Panc1 (cell line): ENCODE data around the gene THUMPD1. TPM values are rescaled to one million over a fixed set of nuclear protein-coding genes. Genes with fewer than 3 reads are reported as not detected.

ENCODE experiments used
- ATAC-seq: fragments of 200-7000 bp; cut with Tn5 transposase; 2 replicates; pipeline ENCODE4 v1.9.1; 2020; ENCODE audit warnings: mild to moderate bottlenecking, moderate library complexity
- BruUV-seq: library from RNA; stranded (reverse); fragments of 400-500 nt; replicated peaks from 2 replicates; lab custom pipeline; 2021; lab: Mats Ljungman, UMichigan
- CTCF ChIA-PET: fragments of 300-600 bp; sonication (Branson Sonifier 250); formaldehyde crosslinking; loops from one replicate; lab custom pipeline; 2022; ENCODE audit warnings: antibody characterized with exemption; lab: Charles Lee
- POLR2A ChIA-PET: fragments of 300-600 bp; sonication (Branson Sonifier 250); formaldehyde crosslinking; loops from one replicate; lab custom pipeline; 2022; ENCODE audit warnings: antibody characterized with exemption; lab: Charles Lee
- DNase-seq: peaks from one replicate; pipeline ENCODE4 v3.0.0-alpha.2; 2010; ENCODE audit warnings: low read depth, low spot score
- H3K27ac ChIP-seq: 2 replicates; pipeline ENCODE4 v1.5.1; 2011; ENCODE audit warnings: mild to moderate bottlenecking, low read length, inconsistent platforms
- H3K27me3 ChIP-seq: fragments of 200-500 bp; sonication (Bioruptor generic); 2 replicates; pipeline ENCODE4 v1.6.0; 2014; ENCODE audit warnings: low read length, inconsistent platforms; ENCODE audit not compliant: control insufficient read depth, insufficient read depth
- H3K36me3 ChIP-seq: fragments of 200-500 bp; sonication (Bioruptor generic); 2 replicates; pipeline ENCODE4 v1.5.1; 2014; ENCODE audit warnings: inconsistent platforms, mild to moderate bottlenecking, low read length, moderate library complexity; ENCODE audit not compliant: control insufficient read depth, insufficient read depth
- H3K4me1 ChIP-seq: 2 replicates; pipeline ENCODE4 v1.5.1; 2011; ENCODE audit warnings: inconsistent platforms, mild to moderate bottlenecking, low read length, moderate library complexity; ENCODE audit not compliant: control insufficient read depth, insufficient read depth
- H3K4me3 ChIP-seq, 2 experiments: 2 replicates each; pipeline ENCODE4 v1.5.1; 2011 to 2012; ENCODE audit warnings: low read depth in 2 of 2, low read length in 2 of 2, mild to moderate bottlenecking in 2 of 2, inconsistent platforms in 1 of 2, moderate library complexity in 1 of 2
- H3K9me3 ChIP-seq: fragments of 200-500 bp; sonication (Bioruptor generic); 2 replicates; pipeline ENCODE4 v1.5.1; 2014; ENCODE audit warnings: low read depth, mild to moderate bottlenecking, inconsistent platforms, low read length, moderate library complexity; ENCODE audit not compliant: control insufficient read depth, insufficient read depth
- CTCF ChIP-seq: fragments of 450-650 bp; IDR thresholded peaks from 2 replicates; pipeline ENCODE4 v1.5.1; 2017; ENCODE audit warnings: mild to moderate bottlenecking
- POLR2AphosphoS5 ChIP-seq: IDR thresholded peaks from 2 replicates; pipeline ENCODE4 v1.6.1; 2012; ENCODE audit warnings: mild to moderate bottlenecking, low read depth, low read length, moderate library complexity
- SIN3A ChIP-seq: IDR thresholded peaks from 2 replicates; pipeline ENCODE4 v1.6.1; 2012; ENCODE audit warnings: low read depth, mild to moderate bottlenecking, low read length, moderate library complexity, borderline replicate concordance; ENCODE audit not compliant: insufficient read depth
- TCF7L2 ChIP-seq: IDR thresholded peaks from 2 replicates; pipeline ENCODE4 v1.6.1; 2011; ENCODE audit warnings: mild to moderate bottlenecking, low read depth, low read length, inconsistent platforms
- in situ Hi-C: cut with HindIII; loops from 2 replicates; pipeline ENCODE4 v1.10.0; 2016; ENCODE audit warnings: low sequenced_read_pairs, low pct_unique_long_range_greater_than_20kb
- intact Hi-C: fragments of 100-400 bp; cut with micrococcal nuclease; formaldehyde crosslinking; loops from one replicate; pipeline ENCODE4 v1.10.0; 2022; ENCODE audit not compliant: unreplicated experiment
- total RNA-seq: library from RNA; stranded (reverse); gene quantifications from one replicate; pipeline ENCODE4 v1.2.1, GENCODE V29; 2021; ENCODE audit not compliant: unreplicated experiment
- TF ChIP-seq, protein P1 (sequence below), 2 experiments: IDR thresholded peaks; 2 replicates each; pipeline ENCODE4 v1.6.1; 2011 to 2012; ENCODE audit warnings: low read depth in 2 of 2, control low read depth in 1 of 2, low read length in 1 of 2, mild to moderate bottlenecking in 1 of 2, moderate library complexity in 1 of 2; ENCODE audit not compliant: insufficient read depth in 1 of 2

The THUMPD1 gene
- total RNA-seq, 1 experiment from 2014 or later: 36.2 TPM

DNA sequence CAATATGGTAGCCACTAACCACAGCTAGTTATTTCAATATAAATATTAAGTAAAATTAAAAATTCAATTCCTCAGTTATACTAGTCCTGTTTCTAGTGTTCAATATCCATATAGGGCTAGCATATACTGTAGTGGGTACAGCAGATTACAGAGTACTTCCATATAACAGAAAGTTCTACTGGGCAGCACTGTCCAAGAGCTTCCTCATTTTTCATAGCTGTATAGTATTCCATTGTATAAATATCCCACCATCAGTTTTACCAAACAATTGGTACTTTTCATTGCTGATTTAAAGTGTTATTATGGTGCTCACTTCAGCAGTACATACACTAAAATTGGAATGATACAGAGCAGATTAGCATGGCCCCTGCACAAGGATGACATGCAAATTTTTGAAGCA, 42.6 kb upstream of the THUMPD1 start:
- Histone ChIP-seq H3K27ac (no peak overlapping the region), H3K4me3 (no peak overlapping the region), H3K9me3 (no peaks in the 10 kb centered on the region), H3K36me3 (no peaks in the 10 kb centered on the region), H3K4me1 (no peaks in the 10 kb centered on the region), H3K27me3 (no peaks in the 10 kb centered on the region; the same call in 1 of the 2 replicates)
- ChIA-PET CTCF (no interaction called here), POLR2A (no interaction called here)
- no peak for ATAC-seq
- DNase-seq: no peak
- no TSS peak for BruUV-seq
- intact Hi-C loops (no loop called here), in situ Hi-C loops (no loop called here)
- TF ChIP-seq POLR2AphosphoS5: no peak
- no peak for TF ChIP-seq CTCF
- no peak for TF ChIP-seq SIN3A
- TF ChIP-seq, protein P1, sequence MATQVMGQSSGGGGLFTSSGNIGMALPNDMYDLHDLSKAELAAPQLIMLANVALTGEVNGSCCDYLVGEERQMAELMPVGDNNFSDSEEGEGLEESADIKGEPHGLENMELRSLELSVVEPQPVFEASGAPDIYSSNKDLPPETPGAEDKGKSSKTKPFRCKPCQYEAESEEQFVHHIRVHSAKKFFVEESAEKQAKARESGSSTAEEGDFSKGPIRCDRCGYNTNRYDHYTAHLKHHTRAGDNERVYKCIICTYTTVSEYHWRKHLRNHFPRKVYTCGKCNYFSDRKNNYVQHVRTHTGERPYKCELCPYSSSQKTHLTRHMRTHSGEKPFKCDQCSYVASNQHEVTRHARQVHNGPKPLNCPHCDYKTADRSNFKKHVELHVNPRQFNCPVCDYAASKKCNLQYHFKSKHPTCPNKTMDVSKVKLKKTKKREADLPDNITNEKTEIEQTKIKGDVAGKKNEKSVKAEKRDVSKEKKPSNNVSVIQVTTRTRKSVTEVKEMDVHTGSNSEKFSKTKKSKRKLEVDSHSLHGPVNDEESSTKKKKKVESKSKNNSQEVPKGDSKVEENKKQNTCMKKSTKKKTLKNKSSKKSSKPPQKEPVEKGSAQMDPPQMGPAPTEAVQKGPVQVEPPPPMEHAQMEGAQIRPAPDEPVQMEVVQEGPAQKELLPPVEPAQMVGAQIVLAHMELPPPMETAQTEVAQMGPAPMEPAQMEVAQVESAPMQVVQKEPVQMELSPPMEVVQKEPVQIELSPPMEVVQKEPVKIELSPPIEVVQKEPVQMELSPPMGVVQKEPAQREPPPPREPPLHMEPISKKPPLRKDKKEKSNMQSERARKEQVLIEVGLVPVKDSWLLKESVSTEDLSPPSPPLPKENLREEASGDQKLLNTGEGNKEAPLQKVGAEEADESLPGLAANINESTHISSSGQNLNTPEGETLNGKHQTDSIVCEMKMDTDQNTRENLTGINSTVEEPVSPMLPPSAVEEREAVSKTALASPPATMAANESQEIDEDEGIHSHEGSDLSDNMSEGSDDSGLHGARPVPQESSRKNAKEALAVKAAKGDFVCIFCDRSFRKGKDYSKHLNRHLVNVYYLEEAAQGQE (IDR thresholded peaks at IDR 0.05; ENCODE audit: insufficient read depth in 1 of 2, low read depth in 2 of 2, low read length in 1 of 2): no peak
- no peak for TF ChIP-seq TCF7L2

- TF ChIP-seq TCF7L2 (no peak), CTCF (no peak), POLR2AphosphoS5 (no peak), SIN3A (no peak)
- TF ChIP-seq, protein P1 (IDR thresholded peaks at IDR 0.05; ENCODE audit: insufficient read depth in 1 of 2, low read depth in 2 of 2, low read length in 1 of 2): no peak
- H3K27ac ChIP-seq: no peak overlapping the region
- no peaks in the 10 kb centered on the region for H3K4me1 ChIP-seq
- intact Hi-C loops: no loop called here
- H3K9me3 ChIP-seq: no peaks in the 10 kb centered on the region
- ATAC-seq: no peak
- no peak overlapping the region for H3K4me3 ChIP-seq
- in situ Hi-C loops: no loop called here
- H3K27me3 ChIP-seq: peaks cover 3% of the 10 kb centered on the region; the same call in 1 of the 2 replicates
- ChIA-PET CTCF (no interaction called here), POLR2A (no interaction called here)
- no peak for DNase-seq
- no peaks in the 10 kb centered on the region for H3K36me3 ChIP-seq
- BruUV-seq: no TSS peak
These were observed 40.9 kb upstream of the THUMPD1 start for GRCh38 chr16:20782470-20782869.
